GM19372 (cell line): ENCODE results near the gene COLGALT1.
"Not testable (repeated sequence)": the region's sequence is repeated elsewhere in the genome, so short reads cannot be mapped to it uniquely, and the experiment has no call there.

Experiments
- ATAC-seq: cut with Tn5 transposase; IDR thresholded peaks from one replicate; pipeline ENCODE4 v1.9.1; 2021; ENCODE audit warnings: mild to moderate bottlenecking, low read depth, moderate library complexity; ENCODE audit not compliant: unreplicated experiment

Gene COLGALT1

GRCh38 chr19:17532116-17532515, 23.3 kb upstream of the COLGALT1 start:
- ATAC-seq: no peak

- ATAC-seq: no peak
Measured at GRCh38 chr19:17532557-17532956, 22.9 kb upstream of the COLGALT1 start.

DNA sequence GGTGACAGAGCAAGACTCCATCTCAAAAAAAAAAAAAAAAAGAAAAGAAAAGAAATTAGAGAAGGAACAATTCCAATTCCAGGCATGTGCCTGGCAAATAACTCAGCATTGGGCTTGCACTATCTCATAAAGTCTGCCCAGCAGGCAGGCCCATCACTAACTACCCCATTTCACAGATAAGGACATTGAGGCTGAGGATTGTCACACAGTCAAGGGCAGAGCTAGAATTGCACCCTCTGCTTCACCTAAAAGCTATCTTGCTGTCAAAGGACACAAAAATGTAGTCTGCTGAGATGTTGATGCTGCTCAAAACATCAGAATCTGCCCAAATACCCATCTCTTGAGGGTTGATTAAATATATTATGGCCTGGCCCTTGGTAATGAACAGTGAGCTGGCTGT, 20.7 kb upstream of the COLGALT1 start:
- ATAC-seq: no peak

GRCh38 chr19:17536955-17537354, 18.5 kb upstream of the COLGALT1 start:
- no peak for ATAC-seq

DNA sequence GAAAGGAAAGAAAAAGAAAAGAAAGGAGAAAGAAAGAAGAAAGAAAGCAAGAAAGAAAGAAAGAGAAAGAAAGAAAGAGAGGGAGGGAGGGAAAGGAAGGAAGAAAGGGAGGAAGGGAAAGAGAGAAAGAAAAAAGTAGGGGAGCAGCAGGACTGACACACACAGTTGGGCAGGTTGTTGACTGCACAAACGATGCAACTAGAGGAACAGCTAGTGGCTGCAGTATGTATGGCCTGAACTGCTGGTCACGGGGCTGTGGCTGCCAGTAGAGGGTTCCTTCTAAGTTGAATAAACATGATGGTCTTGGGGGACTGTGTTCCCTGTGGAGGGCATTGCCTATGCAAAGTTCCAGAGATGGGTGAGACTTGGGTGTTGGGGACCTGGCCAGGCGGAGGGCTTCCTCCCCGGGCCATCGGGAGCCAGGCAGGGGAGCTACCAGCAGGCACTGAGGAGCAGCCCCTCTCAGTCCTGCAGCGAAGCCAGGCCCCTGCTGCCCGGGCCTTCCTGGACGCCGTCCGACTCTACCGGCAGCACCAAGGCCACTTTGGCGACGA, 16.7 kb upstream of the COLGALT1 start:
- ATAC-seq: no peak

GRCh38 chr19:17539238-17540117, 16.0 kb upstream of the COLGALT1 start:
- ATAC-seq: no peak

- no peak for ATAC-seq
Measured at GRCh38 chr19:17540174-17540573, 15.3 kb upstream of the COLGALT1 start.

- ATAC-seq: no peak
Measured at GRCh38 chr19:17541184-17541759, 14.2 kb upstream of the COLGALT1 start.

DNA sequence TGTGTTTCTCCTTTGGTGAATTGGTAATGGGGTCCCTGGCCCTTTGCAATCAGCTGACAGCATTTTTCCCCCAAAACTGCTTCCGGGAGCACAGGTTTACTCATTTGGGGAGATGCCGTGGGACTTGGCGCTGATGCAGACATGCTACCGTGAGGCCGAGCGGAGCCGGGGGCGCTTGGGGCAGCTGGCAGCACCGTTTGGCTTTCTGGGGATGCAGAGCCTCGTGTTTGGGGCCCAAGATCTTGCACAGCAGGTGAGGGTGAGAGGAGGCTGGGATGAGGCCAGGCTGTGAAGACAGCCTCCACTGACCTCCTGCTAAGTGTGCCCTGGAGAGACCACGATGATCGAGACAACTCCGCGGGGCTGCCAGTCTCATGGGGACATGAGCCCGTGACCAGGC, 13.4 kb upstream of the COLGALT1 start:
- no peak for ATAC-seq

DNA sequence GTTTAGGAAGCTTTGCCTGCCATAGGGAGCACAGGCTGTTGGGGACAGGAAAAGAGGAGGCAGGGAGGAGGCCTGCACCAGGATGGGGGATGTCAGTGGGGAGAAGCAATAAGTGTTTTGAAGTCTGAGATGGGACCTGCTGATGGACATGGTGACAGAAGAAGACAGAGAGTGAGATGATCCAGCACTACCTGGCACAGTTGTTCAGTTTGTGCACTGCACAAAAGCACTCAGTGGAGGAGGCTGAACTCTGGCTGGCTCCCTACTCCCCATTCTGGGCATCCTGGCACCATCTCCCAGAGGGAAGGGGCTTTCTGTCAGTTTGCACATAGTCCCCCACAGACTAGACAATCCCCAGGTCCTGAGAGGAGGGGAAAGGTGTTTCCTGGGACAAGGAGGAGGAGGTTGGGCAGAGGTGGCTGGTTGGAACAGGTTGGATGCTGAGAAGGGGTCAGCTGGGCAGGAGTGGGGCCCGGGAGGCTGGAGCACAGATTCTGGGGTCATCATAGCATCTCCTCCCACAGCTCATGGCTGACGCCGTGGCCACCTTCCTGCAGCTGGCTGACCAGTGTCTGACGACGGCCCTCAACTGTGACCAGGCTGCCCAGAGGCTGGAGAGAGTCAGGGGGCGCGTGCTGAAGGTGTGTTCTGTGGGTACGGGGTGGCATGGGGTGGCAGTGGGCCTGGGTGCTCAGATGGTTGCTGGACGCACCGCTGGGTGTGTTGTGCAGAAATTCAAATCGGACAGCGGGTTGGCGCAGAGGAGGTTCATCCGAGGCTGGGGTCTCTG, 12.5 kb upstream of the COLGALT1 start:
- no peak for ATAC-seq

- ATAC-seq: no peak
Measured at GRCh38 chr19:17543986-17544385, 11.5 kb upstream of the COLGALT1 start.

- ATAC-seq: no peak
Measured at GRCh38 chr19:17544418-17544817, 11.0 kb upstream of the COLGALT1 start.

DNA sequence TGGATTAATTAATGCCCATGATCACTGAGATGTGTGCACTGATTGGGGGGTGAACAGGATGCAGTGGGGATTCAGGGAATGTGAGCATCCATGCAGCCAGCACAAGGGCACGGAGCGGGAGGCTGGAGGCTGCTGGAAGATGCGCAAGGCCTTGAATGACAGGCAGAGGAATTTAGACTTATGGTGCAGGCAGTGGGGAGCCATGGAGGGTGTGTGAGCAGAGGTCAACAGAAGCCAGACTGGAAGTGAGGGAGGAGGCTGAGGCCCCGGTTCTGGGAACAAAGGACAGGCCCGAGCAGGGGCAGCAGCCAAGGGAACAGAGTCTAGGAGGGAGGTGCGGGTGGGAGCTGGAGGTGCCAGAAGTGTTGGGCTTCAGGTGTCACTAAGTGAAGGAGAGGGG, 7.3 kb upstream of the COLGALT1 start:
- ATAC-seq: no peak

GRCh38 chr19:17549085-17549740, 6.2 kb upstream of the COLGALT1 start:
- no peak for ATAC-seq

GRCh38 chr19:17550076-17550667, 5.3 kb upstream of the COLGALT1 start:
- no peak for ATAC-seq

GRCh38 chr19:17552735-17553134, 2.7 kb upstream of the COLGALT1 start:
- ATAC-seq: not testable (repeated sequence)

GRCh38 chr19:17553256-17553655, 2.2 kb upstream of the COLGALT1 start:
- no peak for ATAC-seq

- no peak for ATAC-seq
Measured at GRCh38 chr19:17554968-17555479, 425 bp upstream of the COLGALT1 start.

GRCh38 chr19:17555929-17556813, 722 bp downstream of the COLGALT1 start:
- peak; percentile 24 for ATAC-seq
